Measurements from ENCODE around the gene NDUFC2.

The NDUFC2 gene

DNA sequence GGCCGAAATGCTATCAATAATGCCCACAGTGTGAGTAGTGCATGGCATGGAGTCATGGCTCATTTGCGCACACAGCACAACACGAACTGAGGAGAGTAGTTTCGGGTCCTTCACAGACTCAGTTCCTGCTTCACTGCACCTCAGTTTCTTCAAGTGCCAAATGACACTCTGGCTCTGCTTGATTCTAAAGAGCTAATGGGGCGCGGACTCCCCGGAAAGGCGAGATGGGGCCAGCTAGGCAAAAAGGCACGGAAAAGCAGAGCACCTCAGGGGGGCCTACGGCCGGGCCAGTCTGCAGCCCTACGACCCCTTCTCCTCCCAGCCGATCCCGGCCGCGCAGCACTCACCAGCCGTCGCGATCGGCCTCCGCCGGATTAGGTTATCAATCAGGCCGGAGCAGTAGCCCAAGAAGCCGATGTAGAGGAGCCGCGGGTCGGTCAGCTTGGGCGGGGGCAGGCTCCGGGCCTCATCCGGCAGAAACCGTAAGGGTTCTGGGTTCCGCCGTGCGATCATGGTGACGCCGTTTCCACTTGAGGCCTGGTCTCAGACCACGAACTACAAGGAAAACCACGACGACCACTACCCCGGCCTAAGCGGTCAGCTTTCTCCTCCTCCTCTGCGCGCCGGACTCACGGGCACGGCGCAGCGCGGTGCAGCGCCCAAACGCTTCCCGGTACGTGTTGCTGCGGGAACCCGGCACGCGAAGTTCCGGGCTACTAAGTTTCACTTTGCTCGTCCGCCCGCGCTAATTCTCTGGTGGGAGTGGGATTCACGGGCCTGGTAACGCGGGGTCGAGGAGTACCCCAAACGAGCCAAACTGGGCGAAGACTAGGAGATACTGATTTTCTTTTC is at the start of gene NDUFC2:
NDUFC2 (minus strand) TSS at position 631 of the 852 bp plus-strand sequence; CDS start at position 513, 118 bp downstream.
- TF ChIP-seq, protein P1, sequence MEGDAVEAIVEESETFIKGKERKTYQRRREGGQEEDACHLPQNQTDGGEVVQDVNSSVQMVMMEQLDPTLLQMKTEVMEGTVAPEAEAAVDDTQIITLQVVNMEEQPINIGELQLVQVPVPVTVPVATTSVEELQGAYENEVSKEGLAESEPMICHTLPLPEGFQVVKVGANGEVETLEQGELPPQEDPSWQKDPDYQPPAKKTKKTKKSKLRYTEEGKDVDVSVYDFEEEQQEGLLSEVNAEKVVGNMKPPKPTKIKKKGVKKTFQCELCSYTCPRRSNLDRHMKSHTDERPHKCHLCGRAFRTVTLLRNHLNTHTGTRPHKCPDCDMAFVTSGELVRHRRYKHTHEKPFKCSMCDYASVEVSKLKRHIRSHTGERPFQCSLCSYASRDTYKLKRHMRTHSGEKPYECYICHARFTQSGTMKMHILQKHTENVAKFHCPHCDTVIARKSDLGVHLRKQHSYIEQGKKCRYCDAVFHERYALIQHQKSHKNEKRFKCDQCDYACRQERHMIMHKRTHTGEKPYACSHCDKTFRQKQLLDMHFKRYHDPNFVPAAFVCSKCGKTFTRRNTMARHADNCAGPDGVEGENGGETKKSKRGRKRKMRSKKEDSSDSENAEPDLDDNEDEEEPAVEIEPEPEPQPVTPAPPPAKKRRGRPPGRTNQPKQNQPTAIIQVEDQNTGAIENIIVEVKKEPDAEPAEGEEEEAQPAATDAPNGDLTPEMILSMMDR (conservative IDR thresholded peaks at IDR 0.05) = no peak
- H3K27ac ChIP-seq = peak within 1 kb of the TSS; percentile 92

DNA sequence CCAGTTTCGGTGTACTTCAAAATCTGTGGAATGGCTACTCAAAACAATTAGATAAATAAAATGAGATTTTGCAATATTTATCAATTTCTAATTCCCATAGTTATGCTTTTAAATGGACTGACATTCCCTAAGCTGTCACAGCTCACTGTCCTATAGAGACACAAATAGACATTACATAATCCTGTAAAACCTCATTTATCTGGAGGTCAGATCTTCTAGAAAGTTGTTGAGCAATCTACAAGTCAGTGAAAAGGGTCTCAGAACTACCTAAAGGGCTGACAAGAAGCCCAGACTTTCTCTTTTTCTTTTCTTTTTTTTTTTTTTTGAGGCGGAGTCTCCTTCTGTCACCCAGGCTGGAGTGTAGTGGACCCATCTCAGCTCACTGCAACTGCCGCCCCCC is 47.7 kb upstream of the NDUFC2 start:
- TF ChIP-seq, protein P1 (conservative IDR thresholded peaks at IDR 0.05) = no peak
- H3K27ac ChIP-seq = no peak overlapping the region

DNA sequence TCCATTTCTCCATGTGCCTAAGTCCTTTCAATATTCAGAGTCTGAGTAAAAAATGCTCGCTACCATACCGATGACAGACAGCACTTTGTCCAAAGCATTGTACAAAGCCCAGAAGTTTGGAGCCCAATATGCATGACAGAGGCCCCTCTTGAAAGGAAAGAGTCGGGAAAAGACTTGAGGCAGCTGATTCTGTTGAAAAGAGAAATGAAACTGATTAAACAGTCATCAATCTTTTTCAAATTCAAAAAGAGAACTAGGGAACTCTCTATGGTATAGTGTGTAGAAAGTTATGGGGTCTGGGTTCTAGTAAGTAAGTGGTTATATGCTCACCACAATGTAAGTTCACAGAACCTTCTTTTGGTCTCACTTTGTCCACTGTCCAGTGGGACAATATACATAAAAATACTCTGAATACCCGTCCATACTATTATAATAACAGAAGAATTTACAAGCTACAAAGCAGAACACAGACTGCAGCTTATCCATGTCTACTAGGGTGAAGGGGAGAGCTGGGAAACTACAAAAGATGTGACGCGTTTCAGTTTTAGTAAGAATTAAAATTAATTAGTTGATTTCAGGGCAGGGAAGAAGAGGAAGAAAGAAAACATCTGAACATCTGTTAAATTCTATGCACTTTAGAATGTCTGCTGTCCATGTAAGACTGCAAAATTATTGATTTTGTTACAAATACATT is 33.1 kb upstream of the NDUFC2 start:
- H3K27ac ChIP-seq = no peak overlapping the region
- TF ChIP-seq, protein P1 (conservative IDR thresholded peaks at IDR 0.05) = no peak

DNA sequence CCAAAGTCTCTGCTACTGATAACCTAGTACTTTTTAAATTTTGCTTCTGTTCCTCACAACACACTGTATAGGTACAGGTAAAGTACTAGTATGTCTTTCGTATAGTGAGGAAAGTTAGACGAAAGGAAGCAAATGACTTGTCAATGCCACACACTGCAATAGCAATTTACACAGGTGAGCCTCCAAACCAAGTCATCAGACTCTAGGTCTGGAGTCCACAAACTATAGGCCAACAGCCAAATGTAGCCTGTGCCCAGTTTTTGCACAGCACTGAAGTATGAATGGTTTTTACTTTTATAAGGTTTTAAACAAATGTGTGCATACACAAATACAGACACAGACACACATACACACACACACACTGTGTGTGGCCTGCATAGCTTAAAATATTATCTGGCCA is 31.6 kb upstream of the NDUFC2 start:
- TF ChIP-seq, protein P1 (conservative IDR thresholded peaks at IDR 0.05) = no peak
- H3K27ac ChIP-seq = no peak overlapping the region

DNA sequence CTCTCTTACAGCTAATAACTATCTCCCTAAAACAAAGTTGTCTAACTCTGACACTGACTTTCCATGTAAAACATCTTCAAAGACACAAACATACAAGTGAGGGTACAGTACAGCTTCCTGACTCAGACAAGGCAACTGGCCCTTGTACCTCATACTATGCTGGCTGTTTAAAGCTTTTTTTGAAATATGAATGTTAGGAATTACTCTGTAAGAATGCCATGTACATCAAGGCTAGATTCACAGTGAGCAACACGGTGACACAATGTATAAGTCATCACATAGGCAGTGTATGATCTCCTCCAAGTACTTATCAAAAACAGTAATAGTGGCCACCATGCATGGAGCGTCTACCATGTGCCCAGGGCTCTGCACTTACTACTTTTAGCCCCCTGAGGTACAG is 31.2 kb upstream of the NDUFC2 start:
- H3K27ac ChIP-seq = no peak overlapping the region
- TF ChIP-seq, protein P1 (conservative IDR thresholded peaks at IDR 0.05) = no peak

DNA sequence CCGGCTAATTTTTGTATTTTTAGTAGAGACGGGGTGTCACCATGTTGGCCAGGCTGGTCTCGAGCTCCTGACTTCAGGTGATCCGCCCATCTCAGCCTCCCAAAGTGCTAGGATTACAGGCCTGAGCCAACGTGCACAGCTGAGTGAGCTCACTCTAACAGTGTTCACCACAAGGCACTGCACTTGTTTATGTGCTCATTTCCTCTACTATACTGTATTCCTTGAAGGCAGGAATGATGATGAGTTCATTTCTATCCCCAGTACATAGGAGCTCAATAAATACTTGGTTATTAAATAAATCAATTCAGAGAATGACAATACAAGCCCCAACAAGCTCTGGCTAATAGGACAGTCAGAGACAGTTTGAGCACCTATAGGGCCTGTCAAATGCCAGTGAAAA is 30.7 kb upstream of the NDUFC2 start:
- TF ChIP-seq, protein P1 (conservative IDR thresholded peaks at IDR 0.05) = no peak
- no peak overlapping the region for H3K27ac ChIP-seq
